Measurements from ENCODE around the gene JAZF1. TPM values are rescaled to one million over a fixed set of nuclear protein-coding genes. Genes with fewer than 3 reads are reported as not detected.
A peak's percentile ranks its signal among the peaks of the same experiment; 100 is the strongest.

The JAZF1 gene
- total and polyA plus RNA-seq, 11 donors, result 10.3 to 46.2 (median 26.8) TPM

DNA sequence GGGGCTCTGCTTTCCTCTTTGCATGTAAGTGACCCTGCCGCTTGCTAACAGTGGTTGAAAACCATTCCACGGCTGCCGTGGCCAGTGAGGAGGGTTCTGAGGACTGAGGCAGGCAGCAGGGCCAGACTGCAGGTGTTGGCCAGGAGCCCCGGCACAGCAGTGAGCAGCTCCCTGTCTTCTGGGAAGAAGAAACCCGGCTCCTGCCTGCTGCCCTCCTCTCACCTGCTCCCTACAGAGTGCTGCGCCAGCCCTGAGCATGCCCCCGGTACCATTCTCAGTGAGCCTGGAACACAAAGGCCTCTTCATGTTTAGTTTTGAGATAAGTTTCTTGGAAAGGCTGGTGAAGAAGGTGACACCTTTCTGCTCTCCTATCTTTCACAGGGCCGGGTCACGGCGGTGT lies 240.7 kb downstream of the JAZF1 start:
- 63 to 75% (median 68%) methylated on average over 9 to 10 of the region's 10 CpGs for WGBS, 4 donors
- no peaks in the 10 kb centered on the region for H3K9me3 ChIP-seq
- no peak overlapping the region for H3K4me3 ChIP-seq
- no peak overlapping the region for H3K27ac ChIP-seq
- DNase-seq (no peak), ATAC-seq (peak; percentile 48 to 66 (median 51))
- H3K36me3 ChIP-seq, result no peaks in the 10 kb centered on the region
- intact Hi-C loops (cut with DNase I), result loop anchor here in 4 of 10 donors (10.0 kb wide), 3 partner anchors 65 to 155 kb away; no protein-coding TSS in a partner anchor
- H3K27me3 ChIP-seq, result no peaks in the 10 kb centered on the region
- H3K4me1 ChIP-seq, result peaks cover 0 to 33% (median 9%) of the 10 kb centered on the region in 12 donors
- no peak for TF ChIP-seq POLR2A (IDR thresholded peaks at IDR 0.05)
- TF ChIP-seq, protein P1, sequence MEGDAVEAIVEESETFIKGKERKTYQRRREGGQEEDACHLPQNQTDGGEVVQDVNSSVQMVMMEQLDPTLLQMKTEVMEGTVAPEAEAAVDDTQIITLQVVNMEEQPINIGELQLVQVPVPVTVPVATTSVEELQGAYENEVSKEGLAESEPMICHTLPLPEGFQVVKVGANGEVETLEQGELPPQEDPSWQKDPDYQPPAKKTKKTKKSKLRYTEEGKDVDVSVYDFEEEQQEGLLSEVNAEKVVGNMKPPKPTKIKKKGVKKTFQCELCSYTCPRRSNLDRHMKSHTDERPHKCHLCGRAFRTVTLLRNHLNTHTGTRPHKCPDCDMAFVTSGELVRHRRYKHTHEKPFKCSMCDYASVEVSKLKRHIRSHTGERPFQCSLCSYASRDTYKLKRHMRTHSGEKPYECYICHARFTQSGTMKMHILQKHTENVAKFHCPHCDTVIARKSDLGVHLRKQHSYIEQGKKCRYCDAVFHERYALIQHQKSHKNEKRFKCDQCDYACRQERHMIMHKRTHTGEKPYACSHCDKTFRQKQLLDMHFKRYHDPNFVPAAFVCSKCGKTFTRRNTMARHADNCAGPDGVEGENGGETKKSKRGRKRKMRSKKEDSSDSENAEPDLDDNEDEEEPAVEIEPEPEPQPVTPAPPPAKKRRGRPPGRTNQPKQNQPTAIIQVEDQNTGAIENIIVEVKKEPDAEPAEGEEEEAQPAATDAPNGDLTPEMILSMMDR (IDR thresholded peaks at IDR 0.05), result no peak

- Histone ChIP-seq H3K27me3 (no peaks in the 10 kb centered on the region), H3K4me1 (peaks cover 0 to 22% (median 0%) of the 10 kb centered on the region in 12 donors), H3K4me3 (no peak overlapping the region), H3K9me3 (no peaks in the 10 kb centered on the region), H3K36me3 (no peaks in the 10 kb centered on the region), H3K27ac (peak overlapping the region in 1 of 12 donors; percentile 28)
- DNase-seq, result no peak
- TF ChIP-seq POLR2A (IDR thresholded peaks at IDR 0.05), result no peak
- TF ChIP-seq, protein P1 (IDR thresholded peaks at IDR 0.05), result no peak
- no peak for ATAC-seq
- intact Hi-C loops (cut with DNase I), result loop anchor here in 2 of 10 donors (10.0 kb wide), 2 partner anchors 78 to 158 kb away; no protein-coding TSS in a partner anchor
These were observed 243.9 kb downstream of the JAZF1 start for GRCh38 chr7:27936768-27937102.

GRCh38 chr7:27936047-27936767 lies 244.4 kb downstream of the JAZF1 start:
- no peaks in the 10 kb centered on the region for H3K9me3 ChIP-seq
- intact Hi-C loops (cut with DNase I), result loop anchor here in 2 of 10 donors (10.0 kb wide), 2 partner anchors 79 to 159 kb away; no protein-coding TSS in a partner anchor
- no peaks in the 10 kb centered on the region for H3K27me3 ChIP-seq
- peaks cover 0 to 22% (median 0%) of the 10 kb centered on the region in 12 donors for H3K4me1 ChIP-seq
- no peak for ATAC-seq
- no peak for DNase-seq
- 84 to 90% (median 87%) methylated on average over 6 of the region's 6 CpGs for WGBS, 4 donors
- peak overlapping the region in 1 of 12 donors; percentile 28 for H3K27ac ChIP-seq
- no peaks in the 10 kb centered on the region for H3K36me3 ChIP-seq
- TF ChIP-seq, protein P1 (IDR thresholded peaks at IDR 0.05), result no peak
- no peak for TF ChIP-seq POLR2A (IDR thresholded peaks at IDR 0.05)
- no peak overlapping the region for H3K4me3 ChIP-seq

- 86 to 91% (median 90%) methylated on average over 3 of the region's 3 CpGs for WGBS, 4 donors
- TF ChIP-seq POLR2A (IDR thresholded peaks at IDR 0.05), result no peak
- TF ChIP-seq, protein P1 (IDR thresholded peaks at IDR 0.05), result peak in 6 of 12 donors; percentile 10 to 39 (median 21)
- no peaks in the 10 kb centered on the region for H3K27me3 ChIP-seq
- intact Hi-C loops (cut with DNase I), result loop anchor here in 2 of 10 donors (10.0 kb wide), 2 partner anchors 81 to 161 kb away; no protein-coding TSS in a partner anchor
- H3K9me3 ChIP-seq, result no peaks in the 10 kb centered on the region
- H3K36me3 ChIP-seq, result no peaks in the 10 kb centered on the region
- H3K4me1 ChIP-seq, result peaks cover 0 to 9% (median 0%) of the 10 kb centered on the region in 12 donors
- no peak overlapping the region for H3K27ac ChIP-seq
- DNase-seq (no peak), ATAC-seq (no peak)
- H3K4me3 ChIP-seq, result no peak overlapping the region
These were observed 246.7 kb downstream of the JAZF1 start for GRCh38 chr7:27933671-27934565.
